ENCODE data around the gene CTNNB1.
A peak's percentile ranks its signal among the peaks of the same experiment; 100 is the strongest.

CTNNB1 gene

DNA sequence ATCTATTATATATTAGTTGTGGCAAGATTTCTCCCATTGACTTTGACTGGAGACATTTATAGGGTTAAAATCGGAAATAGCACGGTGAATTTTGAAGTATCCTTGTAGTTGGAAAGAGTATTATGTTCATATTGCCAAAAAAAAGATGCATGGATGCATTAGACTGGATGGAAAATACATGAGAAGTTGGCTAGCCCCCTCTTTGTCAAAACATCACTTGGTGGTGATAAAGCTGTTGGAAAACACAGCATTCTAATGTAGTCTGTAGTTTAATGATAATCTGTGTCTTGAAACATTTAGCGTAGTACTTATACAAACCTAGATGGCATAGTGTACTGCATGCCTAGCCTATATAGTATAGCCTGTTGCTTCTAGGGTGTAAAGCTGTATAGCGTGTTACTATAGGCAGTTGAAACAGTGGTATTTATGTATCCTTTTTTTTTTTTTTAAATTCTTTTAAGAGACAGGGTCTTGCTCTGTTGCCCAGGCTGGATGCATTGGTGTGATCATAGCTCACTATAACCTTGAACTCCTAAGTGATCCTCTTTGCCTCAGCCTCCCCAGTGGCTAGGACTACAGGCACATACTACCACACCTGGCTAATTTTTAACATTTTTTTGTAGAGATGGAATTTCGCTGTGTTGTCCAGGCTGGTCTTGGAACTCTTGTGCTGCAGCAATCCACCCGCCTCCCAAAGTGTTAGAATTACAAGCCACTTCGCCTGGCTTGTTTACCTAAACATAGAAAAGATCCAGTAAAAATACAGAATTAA, 21.8 kb downstream of the CTNNB1 start:
- DNase-seq (ENCODE audit: low spot score) = no peak

DNA sequence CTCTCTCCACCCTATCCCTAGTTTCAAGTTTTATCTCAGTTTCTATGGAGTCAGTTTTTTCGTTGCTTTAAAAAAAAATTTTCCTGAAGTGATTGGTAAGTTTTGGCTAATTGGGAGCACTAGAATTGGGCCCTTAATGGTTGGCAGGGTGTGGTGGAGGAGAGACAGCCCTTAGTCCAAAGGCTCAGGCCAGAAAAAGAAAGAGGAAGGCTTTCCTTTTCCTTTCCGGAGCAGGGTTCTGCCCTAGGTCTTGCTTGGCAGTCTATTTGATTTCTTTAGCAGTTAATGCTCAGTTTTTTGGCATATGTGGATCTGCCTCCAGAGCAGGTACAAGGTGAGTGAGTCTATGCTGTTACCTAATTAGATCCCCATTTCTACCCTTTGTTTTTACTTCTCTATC, 22.7 kb downstream of the CTNNB1 start:
- no peak for DNase-seq (ENCODE audit: low spot score)

GRCh38 chr3:41222501-41222900, 23.2 kb downstream of the CTNNB1 start:
- DNase-seq (ENCODE audit: low spot score) = no peak

- DNase-seq (ENCODE audit: low spot score) = no peak
Observed at GRCh38 chr3:41223078-41223477, 23.8 kb downstream of the CTNNB1 start.

DNA sequence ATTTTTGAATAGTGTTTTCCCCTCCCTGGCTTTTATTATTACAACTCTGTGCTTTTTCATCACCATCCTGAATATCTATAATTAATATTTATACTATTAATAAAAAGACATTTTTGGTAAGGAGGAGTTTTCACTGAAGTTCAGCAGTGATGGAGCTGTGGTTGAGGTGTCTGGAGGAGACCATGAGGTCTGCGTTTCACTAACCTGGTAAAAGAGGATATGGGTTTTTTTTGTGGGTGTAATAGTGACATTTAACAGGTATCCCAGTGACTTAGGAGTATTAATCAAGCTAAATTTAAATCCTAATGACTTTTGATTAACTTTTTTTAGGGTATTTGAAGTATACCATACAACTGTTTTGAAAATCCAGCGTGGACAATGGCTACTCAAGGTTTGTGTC, 24.4 kb downstream of the CTNNB1 start:
- no peak for DNase-seq (ENCODE audit: low spot score)

DNA sequence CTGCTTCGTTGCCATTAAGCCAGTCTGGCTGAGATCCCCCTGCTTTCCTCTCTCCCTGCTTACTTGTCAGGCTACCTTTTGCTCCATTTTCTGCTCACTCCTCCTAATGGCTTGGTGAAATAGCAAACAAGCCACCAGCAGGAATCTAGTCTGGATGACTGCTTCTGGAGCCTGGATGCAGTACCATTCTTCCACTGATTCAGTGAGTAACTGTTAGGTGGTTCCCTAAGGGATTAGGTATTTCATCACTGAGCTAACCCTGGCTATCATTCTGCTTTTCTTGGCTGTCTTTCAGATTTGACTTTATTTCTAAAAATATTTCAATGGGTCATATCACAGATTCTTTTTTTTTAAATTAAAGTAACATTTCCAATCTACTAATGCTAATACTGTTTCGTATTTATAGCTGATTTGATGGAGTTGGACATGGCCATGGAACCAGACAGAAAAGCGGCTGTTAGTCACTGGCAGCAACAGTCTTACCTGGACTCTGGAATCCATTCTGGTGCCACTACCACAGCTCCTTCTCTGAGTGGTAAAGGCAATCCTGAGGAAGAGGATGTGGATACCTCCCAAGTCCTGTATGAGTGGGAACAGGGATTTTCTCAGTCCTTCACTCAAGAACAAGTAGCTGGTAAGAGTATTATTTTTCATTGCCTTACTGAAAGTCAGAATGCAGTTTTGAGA, 25.0 kb downstream of the CTNNB1 start:
- DNase-seq (ENCODE audit: low spot score) = no peak

DNA sequence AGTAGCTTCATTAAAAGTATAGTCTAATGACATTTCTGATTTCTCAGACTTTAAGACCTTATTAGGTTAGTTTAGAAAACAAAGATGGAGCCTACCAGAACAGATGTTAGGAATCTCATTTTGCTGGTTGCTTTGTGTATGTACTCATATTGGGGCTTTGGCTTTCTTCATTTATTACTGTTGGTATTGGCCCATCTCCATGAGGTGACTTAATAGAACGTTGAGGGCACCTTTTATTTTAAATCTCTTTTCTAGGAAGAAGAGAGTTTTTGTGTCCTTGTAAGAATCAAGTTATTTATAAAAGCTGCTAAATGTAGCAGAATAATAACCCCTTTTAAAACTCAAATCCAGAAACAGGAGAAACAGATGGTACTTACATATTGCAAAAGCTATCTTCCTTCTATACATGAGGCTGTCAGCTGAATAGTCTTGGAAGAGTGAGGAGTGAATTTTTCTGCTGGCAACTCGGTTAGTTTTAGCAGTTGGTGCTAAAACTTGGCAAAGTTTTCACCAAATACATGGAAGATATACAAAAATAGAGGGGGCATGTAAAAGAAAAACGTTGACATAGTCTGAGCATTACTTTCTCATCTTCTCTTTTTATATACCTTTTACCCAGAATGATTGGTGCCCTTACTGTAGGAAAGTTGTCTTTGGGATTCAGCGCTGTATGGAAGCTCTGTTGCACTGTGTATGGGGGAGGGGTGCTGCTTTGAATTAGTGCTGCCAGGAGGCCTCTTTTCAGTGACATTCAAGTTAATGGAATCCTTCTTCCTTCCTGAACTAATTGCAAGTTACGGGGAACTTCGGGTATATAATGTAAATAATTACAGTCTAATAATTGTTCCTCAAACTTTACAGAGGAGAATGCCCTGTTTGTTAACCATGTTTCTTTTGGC, 35.8 kb downstream of the CTNNB1 start:
- peak; percentile 15 for DNase-seq (ENCODE audit: low spot score)

DNA sequence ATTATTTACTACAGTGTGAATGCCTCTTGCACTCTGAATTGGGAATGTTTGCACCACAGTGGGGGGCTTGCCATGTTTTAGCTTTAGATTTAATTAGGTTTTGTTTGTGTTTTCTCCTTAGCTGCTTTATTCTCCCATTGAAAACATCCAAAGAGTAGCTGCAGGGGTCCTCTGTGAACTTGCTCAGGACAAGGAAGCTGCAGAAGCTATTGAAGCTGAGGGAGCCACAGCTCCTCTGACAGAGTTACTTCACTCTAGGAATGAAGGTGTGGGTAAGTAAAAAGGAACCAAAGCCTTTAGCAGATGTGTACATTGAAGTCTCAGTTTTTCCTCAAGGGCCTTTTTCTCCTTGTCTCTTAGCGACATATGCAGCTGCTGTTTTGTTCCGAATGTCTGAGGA, 36.9 kb downstream of the CTNNB1 start:
- DNase-seq (ENCODE audit: low spot score) = no peak

- no peak for DNase-seq (ENCODE audit: low spot score)
Observed at GRCh38 chr3:41237907-41238306, 38.6 kb downstream of the CTNNB1 start.

GRCh38 chr3:41239587-41239986, 40.3 kb downstream of the CTNNB1 start:
- DNase-seq (ENCODE audit: low spot score) = no peak

DNA sequence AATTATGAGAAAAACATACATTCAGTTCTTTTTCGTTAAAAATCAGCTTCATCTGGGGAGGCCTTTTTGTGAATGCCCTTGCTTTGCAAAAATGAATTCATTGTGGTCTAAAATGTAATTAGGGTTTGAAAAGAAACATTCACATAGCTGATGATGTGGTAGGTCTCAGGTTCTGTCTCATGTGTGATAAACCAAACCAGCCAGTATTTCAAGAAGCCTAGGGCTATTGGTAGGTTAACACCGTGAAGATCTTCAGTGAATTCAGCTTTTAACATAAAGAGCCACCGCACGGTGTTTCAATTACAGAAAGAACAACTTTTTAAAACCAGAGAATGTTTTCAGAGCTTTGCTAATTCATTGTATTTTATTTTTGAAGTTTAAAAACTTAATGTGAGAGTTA, 41.9 kb downstream of the CTNNB1 start:
- no peak for DNase-seq (ENCODE audit: low spot score)

GRCh38 chr3:41241800-41242571, 42.7 kb downstream of the CTNNB1 start:
- no peak for DNase-seq (ENCODE audit: low spot score)

DNA sequence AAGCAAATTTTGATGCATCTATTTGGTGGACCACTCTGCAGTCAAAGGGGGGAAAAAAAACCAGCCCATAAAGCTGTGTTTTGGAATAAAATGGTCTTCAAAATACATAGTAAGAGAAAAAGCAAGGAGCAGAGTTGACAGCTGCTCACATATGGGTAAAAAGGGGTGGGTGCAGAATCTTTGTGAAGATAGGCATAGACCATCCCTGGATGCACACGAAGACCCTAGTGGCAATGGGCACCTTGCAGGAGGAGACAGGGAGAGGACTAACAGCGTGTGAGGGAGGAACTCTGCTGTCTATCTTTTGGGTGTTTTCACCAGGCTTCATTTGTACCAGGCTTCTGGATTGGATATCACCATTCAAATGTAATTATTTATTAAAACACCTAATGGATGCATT, 43.9 kb downstream of the CTNNB1 start:
- no peak for DNase-seq (ENCODE audit: low spot score)

- no peak for DNase-seq (ENCODE audit: low spot score)
Observed at GRCh38 chr3:41244620-41245336, 45.5 kb downstream of the CTNNB1 start.

DNA sequence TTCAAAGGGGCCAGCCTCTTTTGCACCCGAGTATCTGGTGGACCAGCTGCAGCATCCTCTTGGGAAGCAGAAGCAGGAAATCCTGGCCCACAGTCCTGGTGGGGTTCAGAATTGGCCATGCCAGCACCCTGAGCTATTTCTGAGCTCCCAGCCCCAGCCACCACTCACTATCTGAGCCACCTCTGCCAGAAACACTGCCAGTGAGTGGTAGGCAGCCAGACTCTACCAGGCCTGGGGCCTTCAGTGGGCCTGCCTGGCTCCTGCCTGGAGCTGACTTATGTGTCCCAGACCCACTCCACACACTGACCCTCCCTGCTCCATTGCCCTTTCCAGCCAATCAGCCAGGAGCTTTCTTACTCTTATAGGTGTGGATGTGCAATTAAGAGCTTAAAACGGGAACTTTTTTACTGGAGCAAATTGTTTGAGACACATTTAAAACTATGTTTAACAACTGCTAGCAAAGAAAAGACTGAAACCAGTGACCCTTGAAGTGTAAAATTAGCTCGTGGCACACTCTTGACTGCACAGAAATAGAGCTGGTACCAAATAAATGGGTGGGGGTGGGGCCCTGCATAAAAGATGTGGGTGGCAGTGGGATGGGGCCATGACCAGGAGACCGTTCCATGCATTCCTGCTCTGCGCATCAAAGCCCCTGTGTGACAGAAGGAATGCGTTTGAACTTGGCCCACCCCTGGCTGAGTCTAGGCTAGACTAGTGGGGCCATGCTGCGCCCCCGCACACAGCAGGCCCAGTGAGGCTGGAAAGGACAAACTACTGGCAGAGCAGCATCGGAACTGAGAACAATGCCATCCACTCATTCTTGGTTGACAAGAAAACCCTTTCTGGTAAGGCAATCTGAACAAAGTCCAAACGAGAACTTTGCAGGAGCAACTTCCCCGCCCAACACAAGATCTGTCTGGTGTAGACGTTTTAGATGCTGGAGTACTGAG, 48.0 kb downstream of the CTNNB1 start:
- DNase-seq (ENCODE audit: low spot score) = peak; percentile 75

GRCh38 chr3:41248525-41248924, 49.2 kb downstream of the CTNNB1 start:
- no peak for DNase-seq (ENCODE audit: low spot score)

GRCh38 chr3:41249318-41249717, 50.0 kb downstream of the CTNNB1 start:
- no peak for DNase-seq (ENCODE audit: low spot score)

GRCh38 chr3:41250825-41251224, 51.5 kb downstream of the CTNNB1 start:
- no peak for DNase-seq (ENCODE audit: low spot score)

DNA sequence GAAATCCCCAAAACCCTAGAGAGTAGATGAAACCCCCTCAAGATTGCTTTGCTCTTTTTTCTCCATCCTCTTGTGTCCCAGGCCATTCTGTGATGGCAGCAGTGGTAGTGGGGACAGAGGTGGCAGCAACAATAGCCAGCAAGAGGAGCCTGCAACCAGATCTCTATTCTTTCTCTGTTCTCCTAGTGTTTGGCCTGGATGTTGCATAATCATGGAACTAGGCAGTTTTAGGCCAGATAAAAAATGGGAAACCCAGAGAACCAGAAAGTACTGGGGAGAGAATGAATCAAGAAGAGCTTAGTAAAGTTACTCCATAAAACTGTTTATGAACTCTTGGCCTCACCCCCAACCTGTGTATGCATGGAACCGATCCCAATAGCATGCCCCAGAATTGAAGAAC, 52.3 kb downstream of the CTNNB1 start:
- no peak for DNase-seq (ENCODE audit: low spot score)

DNA sequence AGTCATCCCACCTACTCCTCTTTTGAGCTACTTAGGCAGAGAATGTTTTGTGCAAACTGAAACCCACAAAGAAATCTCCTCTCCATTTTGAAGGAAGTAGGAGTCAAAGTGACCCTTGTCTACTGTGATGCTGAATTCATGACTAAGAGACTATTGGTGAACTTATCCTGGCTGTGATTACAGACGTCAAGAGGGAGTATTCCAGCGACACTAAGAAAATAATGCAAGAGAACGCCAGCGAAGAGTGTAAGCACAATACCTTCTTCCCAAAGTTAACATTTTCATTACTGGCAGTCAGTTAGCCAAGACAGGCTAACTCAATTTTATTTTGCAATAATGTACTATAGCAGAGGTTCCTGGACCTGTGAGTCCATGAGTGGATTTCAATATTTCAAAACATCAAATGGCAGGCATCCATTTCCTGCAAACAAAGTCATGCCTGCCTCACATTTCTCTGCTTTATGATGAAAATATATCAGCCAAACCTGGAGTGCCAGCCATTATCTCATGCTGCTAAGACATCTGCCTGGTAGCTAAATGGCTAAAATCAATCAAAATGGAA, 59.0 kb downstream of the CTNNB1 start:
- DNase-seq (ENCODE audit: low spot score) = no peak
